GM12875 (cell line): ENCODE measurements around the gene PARVG.

Source experiments
- H3K4me3 ChIP-seq: one replicate; pipeline ENCODE4 v1.5.1; 2011; ENCODE audit warnings: low read depth, low read length, control low read depth
- TF ChIP-seq, protein P1 (sequence below): IDR thresholded peaks from 2 replicates; pipeline ENCODE4 v1.5.1; 2011; ENCODE audit warnings: low read depth, mild to moderate bottlenecking, control low read depth, inconsistent platforms, low read length, moderate library complexity, borderline replicate concordance; ENCODE audit not compliant: insufficient read depth

PARVG gene

DNA sequence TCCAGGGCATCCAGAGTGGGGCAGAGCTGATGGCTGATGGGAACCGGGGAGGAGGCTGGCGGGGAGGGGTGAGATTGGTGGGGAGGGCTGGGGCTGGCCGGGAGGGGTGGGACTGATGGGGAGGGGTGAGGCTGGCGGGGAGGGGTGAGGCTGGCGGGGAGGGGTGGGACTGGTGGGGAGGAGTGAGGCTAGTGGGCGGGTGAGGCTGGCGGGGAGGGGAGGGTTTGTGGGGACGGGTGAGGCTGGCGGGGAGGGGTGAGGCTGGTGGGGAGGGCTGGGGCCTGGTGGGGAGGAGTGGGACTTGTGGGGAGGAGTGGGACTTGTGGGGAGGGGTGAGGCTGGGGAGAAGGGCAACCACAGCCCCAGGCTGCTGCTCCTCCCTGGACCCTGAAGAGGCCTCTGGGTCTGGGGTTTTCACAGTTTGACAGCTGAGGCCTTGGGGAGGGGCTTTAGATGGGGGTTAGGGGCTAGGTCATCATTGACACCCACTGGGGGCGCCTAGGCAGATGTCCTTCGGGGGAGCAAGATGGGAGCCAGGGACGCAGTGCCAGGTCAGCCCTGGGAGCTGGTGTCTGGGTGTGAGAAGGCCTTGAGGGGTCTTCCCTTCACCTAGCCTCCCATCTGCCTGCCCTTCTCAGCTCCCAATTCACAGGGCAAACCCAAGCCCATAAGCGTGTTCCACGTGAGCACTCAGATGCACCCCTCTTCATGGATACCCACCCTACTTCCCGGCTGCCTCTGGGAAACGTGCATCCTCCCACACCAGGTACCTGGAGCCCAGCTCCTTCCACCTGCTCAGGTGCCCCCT is 26.7 kb downstream of the PARVG start:
- TF ChIP-seq, protein P1, sequence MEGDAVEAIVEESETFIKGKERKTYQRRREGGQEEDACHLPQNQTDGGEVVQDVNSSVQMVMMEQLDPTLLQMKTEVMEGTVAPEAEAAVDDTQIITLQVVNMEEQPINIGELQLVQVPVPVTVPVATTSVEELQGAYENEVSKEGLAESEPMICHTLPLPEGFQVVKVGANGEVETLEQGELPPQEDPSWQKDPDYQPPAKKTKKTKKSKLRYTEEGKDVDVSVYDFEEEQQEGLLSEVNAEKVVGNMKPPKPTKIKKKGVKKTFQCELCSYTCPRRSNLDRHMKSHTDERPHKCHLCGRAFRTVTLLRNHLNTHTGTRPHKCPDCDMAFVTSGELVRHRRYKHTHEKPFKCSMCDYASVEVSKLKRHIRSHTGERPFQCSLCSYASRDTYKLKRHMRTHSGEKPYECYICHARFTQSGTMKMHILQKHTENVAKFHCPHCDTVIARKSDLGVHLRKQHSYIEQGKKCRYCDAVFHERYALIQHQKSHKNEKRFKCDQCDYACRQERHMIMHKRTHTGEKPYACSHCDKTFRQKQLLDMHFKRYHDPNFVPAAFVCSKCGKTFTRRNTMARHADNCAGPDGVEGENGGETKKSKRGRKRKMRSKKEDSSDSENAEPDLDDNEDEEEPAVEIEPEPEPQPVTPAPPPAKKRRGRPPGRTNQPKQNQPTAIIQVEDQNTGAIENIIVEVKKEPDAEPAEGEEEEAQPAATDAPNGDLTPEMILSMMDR: no peak
- H3K4me3 ChIP-seq: no peak overlapping the region

GRCh38 chr22:44207981-44208317 is 27.2 kb downstream of the PARVG start:
- H3K4me3 ChIP-seq: no peak overlapping the region
- TF ChIP-seq, protein P1: no peak

DNA sequence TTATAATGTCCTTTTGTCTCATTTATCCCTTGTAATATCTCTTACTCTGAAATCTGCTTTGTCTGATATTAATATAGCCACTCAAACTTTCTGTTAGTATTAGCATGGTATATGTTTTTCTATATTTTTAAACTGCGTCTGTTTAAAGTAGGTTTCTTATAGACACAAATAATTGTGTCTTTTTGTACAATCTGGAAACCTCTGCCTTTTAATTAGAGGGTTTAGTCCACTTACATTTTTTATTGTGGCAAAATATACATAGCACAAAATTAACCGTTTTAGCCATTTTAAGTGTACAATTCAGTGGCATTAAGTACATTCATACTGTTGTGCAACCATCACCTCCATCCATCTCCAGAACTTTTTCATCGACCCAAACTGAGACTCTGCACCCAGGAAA is 28.6 kb downstream of the PARVG start:
- H3K4me3 ChIP-seq: no peak overlapping the region
- TF ChIP-seq, protein P1: no peak

- TF ChIP-seq, protein P1: no peak
- H3K4me3 ChIP-seq: no peak overlapping the region
Measured at GRCh38 chr22:44210722-44211121, 30.0 kb downstream of the PARVG start.

- TF ChIP-seq, protein P1: no peak
- H3K4me3 ChIP-seq: no peak overlapping the region
Measured at GRCh38 chr22:44211256-44211945, 30.7 kb downstream of the PARVG start.

DNA sequence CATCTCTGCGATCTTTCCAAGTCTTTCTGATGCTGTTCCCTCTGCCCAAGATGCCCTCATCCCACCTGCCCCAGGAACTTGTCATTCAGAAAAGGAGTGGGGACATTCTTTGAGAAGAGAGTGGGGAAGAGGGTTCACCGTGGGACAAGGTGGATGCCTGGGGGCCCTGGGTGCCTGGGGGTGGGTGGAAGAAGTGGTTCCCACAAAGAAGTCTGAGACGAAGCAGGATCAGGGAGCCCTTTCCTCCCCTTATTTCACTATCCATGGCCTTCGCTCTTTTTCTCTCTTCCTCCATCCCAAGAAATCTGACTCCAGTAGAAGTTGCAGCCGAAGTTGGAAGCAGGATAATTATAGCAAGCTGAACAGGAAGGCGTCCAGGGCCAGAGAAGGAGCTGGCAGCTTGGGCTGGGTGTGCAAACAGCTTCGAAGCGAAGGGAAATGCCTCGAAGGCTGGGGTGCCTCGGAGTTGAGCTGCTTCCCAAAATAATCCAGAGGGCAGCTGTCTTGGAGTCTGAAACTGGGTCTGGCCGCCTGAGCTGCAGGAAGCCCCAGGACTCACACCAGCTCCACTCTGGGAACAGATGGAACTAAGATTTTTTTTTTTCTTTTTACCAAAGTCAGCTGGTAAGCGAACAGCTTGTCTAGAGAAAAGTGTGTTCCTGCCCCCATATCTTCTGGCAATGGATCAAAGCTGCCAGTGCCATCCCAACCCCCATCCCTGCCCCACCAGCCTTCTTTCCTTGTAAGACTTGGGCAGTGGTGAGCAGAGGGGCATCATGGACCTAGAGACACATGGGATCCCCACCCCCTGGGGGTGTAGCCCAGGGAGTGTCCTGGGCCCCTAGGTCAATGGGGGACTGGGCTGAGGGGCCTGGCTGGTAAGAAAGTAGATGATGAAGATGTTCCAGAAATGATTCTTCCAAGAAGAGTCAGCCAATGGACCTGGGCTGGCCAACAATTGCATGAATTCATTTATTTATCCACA is 31.5 kb downstream of the PARVG start:
- TF ChIP-seq, protein P1: no peak
- H3K4me3 ChIP-seq: no peak overlapping the region
